AG04449 (cell line): ENCODE data around the gene SNAPC3.

Source experiments
- CTCF ChIA-PET: fragments of 350-600 bp; formaldehyde crosslinking; extraction: SDS; loops from one replicate; lab custom pipeline; 2021; ENCODE audit warnings: antibody characterized with exemption; lab: Yijun Ruan, JAX
- POLR2A ChIA-PET: fragments of 400-600, 350-600 bp; formaldehyde crosslinking; extraction: SDS; loops from one replicate; lab custom pipeline; 2020; ENCODE audit warnings: antibody characterized with exemption, inconsistent platforms; lab: Yijun Ruan, JAX
- DNase-seq: peaks from one replicate; pipeline ENCODE4 v3.0.0-alpha.2; 2010; ENCODE audit warnings: low read depth, low spot score
- H3K4me3 ChIP-seq: 2 replicates; pipeline ENCODE4 v1.5.1; 2011; ENCODE audit warnings: low read depth, mild to moderate bottlenecking, control low read depth, low read length
- TF ChIP-seq, protein P1 (sequence below): IDR thresholded peaks from one replicate; pipeline ENCODE4 v1.5.1; 2011; ENCODE audit warnings: mild to moderate bottlenecking, moderate library complexity, low read length, control low read depth, inconsistent platforms; ENCODE audit not compliant: insufficient read depth; ENCODE audit errors: missing control alignments

The SNAPC3 gene

GRCh38 chr9:15475923-15476536, 53.4 kb downstream of the SNAPC3 start:
- no peak overlapping the region for H3K4me3 ChIP-seq
- CTCF ChIA-PET = interaction anchor here (0.6 to 0.7 kb wide), 2 partner anchors 10 to 93 kb away, joined by 3 to 4 read pairs; no protein-coding TSS in a partner anchor
- DNase-seq = no peak
- POLR2A ChIA-PET = no interaction called here
- TF ChIP-seq, protein P1, sequence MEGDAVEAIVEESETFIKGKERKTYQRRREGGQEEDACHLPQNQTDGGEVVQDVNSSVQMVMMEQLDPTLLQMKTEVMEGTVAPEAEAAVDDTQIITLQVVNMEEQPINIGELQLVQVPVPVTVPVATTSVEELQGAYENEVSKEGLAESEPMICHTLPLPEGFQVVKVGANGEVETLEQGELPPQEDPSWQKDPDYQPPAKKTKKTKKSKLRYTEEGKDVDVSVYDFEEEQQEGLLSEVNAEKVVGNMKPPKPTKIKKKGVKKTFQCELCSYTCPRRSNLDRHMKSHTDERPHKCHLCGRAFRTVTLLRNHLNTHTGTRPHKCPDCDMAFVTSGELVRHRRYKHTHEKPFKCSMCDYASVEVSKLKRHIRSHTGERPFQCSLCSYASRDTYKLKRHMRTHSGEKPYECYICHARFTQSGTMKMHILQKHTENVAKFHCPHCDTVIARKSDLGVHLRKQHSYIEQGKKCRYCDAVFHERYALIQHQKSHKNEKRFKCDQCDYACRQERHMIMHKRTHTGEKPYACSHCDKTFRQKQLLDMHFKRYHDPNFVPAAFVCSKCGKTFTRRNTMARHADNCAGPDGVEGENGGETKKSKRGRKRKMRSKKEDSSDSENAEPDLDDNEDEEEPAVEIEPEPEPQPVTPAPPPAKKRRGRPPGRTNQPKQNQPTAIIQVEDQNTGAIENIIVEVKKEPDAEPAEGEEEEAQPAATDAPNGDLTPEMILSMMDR = no peak

DNA sequence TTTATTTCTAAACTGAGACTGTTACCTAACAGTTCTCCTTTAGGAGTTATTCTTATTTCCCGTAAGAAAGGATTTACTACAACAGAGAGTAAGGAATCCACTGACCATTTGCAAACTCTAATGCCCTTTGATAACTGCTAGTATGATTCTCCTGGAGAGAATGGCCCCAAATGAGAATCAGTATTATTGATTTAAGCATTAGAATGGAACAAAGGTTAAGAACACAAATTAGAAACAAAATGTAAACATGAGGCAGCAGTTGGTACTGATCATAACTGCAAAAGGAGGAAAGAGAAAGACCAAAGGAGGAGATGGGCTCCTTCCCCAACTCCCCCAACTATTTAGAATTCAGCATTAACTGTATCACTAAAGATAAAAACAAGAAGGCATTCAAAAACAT, 57.4 kb downstream of the SNAPC3 start:
- TF ChIP-seq, protein P1 = no peak
- POLR2A ChIA-PET = no interaction called here
- DNase-seq = no peak
- H3K4me3 ChIP-seq = no peak overlapping the region
- CTCF ChIA-PET = interaction anchor here (1.2 kb wide), 1 partner anchor 124 kb away, joined by 3 read pairs; no protein-coding TSS in a partner anchor

DNA sequence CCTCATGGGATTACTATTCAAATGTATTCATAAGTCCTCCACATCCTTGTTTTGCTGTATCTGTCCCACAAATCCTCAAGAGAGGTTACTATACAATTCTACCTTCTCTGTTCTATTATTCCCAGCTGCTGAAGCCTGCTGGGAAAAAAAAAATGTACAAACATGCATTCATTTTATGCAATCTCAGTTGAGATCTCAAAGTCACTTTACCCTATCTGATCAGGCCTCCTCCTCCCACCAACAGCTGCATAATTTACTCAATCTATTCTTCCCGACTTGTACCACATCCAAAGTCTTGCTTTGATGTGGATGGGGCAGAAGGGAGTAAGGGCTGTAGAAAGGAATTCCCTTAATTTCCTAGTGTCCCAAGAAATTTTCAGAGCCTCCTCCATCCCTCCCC, 59.5 kb downstream of the SNAPC3 start:
- CTCF ChIA-PET = interaction anchor here (0.9 to 1.4 kb wide), 2 partner anchors 9 to 13 kb away, joined by 3 read pairs; no protein-coding TSS in a partner anchor
- TF ChIP-seq, protein P1 = no peak
- no peak for DNase-seq
- H3K4me3 ChIP-seq = no peak overlapping the region
- POLR2A ChIA-PET = interaction anchor here (0.5 kb wide), 1 partner anchor 23 kb away, joined by 3 read pairs; no protein-coding TSS in a partner anchor

DNA sequence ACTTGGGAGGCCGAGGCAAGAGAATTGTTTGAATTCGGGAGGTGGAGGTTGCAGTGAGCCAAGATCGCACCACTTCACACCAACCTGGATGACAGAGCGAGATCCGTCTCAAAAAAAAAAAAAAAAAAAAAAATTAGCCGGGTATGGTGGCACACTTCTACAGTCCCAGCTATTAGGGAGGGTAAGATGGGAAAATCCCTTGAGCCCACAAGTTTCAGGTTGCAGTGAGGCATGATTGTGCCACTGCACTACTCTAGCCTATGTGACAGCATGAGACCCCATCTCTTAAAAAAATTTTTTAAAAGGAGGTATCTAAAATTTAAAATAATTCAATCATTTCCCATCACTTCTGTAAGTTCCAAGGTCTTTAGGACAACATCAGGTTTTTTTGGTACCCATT, 62.1 kb downstream of the SNAPC3 start:
- no peak overlapping the region for H3K4me3 ChIP-seq
- ChIA-PET POLR2A (no interaction called here), CTCF (interaction anchor here (0.8 to 1.7 kb wide), 3 partner anchors 14 to 61 kb away, joined by 3 read pairs; no protein-coding TSS in a partner anchor)
- TF ChIP-seq, protein P1 = no peak
- DNase-seq = no peak

- ChIA-PET CTCF (interaction anchor here (0.5 to 1.0 kb wide), 7 partner anchors 10 to 339 kb away, joined by 3 to 5 read pairs (median 4); no protein-coding TSS in a partner anchor), POLR2A (no interaction called here)
- DNase-seq = no peak
- TF ChIP-seq, protein P1 = no peak
- no peak overlapping the region for H3K4me3 ChIP-seq
These were observed 63.4 kb downstream of the SNAPC3 start for GRCh38 chr9:15485836-15486666.

DNA sequence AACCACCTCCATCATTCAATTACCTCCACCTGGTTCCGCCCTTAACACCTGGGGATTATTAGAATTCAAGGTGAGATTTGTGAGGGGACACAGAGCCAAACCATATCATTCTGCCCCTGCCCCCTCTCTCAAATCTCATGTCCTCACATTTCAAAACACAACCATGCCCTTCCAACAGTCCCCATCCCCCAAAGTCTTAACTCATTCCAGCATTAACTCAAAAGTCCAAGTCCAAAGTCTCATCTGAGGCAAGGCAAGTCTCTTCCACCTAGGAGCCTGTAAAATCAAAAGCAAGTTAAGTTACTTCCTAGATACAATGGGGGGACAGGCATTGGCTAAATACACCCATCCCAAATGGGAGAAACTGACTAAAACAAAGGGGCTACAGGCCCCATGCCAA, 69.3 kb downstream of the SNAPC3 start:
- DNase-seq = no peak
- ChIA-PET POLR2A (no interaction called here), CTCF (no interaction called here)

More for the DNA sequence above, 69.3 kb downstream of the SNAPC3 start:
- TF ChIP-seq, protein P1 = no peak
- no peak overlapping the region for H3K4me3 ChIP-seq
